Epithelial cell of proximal tubule (primary cell): Measurements from ENCODE around the gene SLC8A1. TPM values are rescaled to one million over a fixed set of nuclear protein-coding genes. Genes with fewer than 3 reads are reported as not detected.

ENCODE experiments used
- DNase-seq: peaks from one replicate; pipeline ENCODE4 v3.0.0-alpha.2; 2011; ENCODE audit warnings: low read depth
- H3K4me3 ChIP-seq: 2 replicates; pipeline ENCODE4 v1.5.1; 2011; ENCODE audit warnings: low read depth, mild to moderate bottlenecking, low read length
- CTCF ChIP-seq: conservative IDR thresholded peaks from 2 replicates; pipeline ENCODE4 v1.5.1; 2012; ENCODE audit warnings: low read depth, mild to moderate bottlenecking, low read length
- total RNA-seq: library from RNA; depleted of rRNA; stranded (reverse); fragments of >200 nt; gene quantifications from 2 replicates; pipeline ENCODE4 v1.2.3, GENCODE V29; 2015

The SLC8A1 gene
- total RNA-seq, 1 donor from 2014 or later, result 4.8 TPM

- no peak overlapping the region for H3K4me3 ChIP-seq
- no peak for TF ChIP-seq CTCF
- no peak for DNase-seq
These were observed 107.5 kb downstream of the SLC8A1 start for GRCh38 chr2:40344364-40344763.

- no peak overlapping the region for H3K4me3 ChIP-seq
- no peak for DNase-seq
- no peak for TF ChIP-seq CTCF
These were observed 108.0 kb downstream of the SLC8A1 start for GRCh38 chr2:40343902-40344301.

DNA sequence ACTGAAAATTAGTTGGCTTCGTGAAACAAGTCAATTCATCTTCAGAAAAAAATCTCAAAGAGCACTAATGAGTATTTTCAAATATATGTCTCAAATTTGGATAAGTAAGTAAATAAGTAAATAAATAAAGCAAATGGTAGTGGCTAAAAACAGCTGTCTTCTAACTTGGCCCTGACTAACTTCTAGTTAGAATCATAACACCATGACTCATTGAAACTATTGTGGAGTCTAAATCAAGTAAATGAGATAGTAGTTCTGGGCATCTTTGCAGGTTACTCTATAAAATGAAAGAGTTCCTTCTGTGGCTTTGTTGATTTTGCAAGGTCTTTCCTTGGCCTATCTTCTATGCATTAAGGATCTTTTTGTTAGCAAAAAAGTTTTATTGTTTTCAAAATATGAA lies 110.7 kb downstream of the SLC8A1 start:
- no peak for TF ChIP-seq CTCF
- DNase-seq, result no peak
- H3K4me3 ChIP-seq, result no peak overlapping the region

DNA sequence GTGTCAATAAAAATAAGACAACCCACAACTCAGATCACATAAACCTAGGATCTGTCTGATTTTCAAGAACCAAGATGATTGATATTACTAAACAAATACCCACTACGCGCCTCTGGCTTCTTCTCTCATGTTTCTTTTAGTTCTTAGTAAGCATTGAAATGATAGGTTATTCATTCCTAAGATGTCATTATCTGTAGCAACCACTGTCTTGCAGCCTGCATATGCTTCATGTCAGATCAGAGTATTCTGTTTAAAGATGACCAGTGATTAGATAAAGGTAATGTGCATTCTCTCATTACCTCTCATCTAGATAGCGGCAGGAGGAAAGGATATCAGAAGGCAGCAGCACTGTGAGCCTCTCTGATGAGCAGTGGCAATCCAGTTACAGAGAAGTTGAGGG lies 112.9 kb downstream of the SLC8A1 start:
- no peak overlapping the region for H3K4me3 ChIP-seq
- no peak for TF ChIP-seq CTCF
- DNase-seq, result no peak

DNA sequence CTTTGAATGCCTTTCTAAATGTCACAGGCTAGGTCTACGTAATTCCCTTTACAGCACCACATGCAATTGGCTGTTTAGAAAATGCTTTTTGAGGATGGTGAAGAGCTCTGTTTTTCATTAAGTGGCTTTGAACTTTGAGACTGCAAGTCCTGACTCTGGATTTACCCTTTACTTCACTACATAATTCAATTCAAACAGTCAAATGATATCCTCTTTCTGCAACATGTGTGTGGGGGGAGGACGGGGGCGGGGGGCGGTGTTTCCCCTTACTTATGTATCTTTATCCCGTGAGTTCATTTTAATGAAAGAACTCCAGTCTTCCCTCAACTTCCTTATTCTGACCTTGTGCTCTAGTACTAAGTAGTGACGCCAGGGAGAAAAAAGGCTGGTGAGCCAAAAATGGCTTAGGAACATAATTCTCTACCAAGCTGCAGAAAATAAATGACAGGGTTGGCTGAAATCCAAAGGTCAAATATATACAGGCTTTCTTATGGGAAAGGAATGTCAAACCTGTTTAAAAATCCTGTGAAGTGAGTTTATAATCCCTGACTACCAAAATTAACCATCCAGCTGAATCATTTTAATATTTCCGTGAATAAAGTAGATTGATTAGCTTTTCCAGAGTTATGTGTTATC lies 119.6 kb downstream of the SLC8A1 start:
- TF ChIP-seq CTCF, result no peak
- DNase-seq, result no peak

GRCh38 chr2:40330096-40330495 lies 121.8 kb downstream of the SLC8A1 start:
- TF ChIP-seq CTCF, result no peak
- DNase-seq, result no peak
- no peak overlapping the region for H3K4me3 ChIP-seq

More for the DNA sequence above, 119.6 kb downstream of the SLC8A1 start:
- no peak overlapping the region for H3K4me3 ChIP-seq

GRCh38 chr2:40329739-40330030 lies 122.2 kb downstream of the SLC8A1 start:
- no peak for TF ChIP-seq CTCF
- DNase-seq, result no peak

More at GRCh38 chr2:40329739-40330030, 122.2 kb downstream of the SLC8A1 start:
- H3K4me3 ChIP-seq, result no peak overlapping the region
